ENCODE data around the gene ASIP.
"Not testable (repeated sequence)": the region's sequence is repeated elsewhere in the genome, so short reads cannot be mapped to it uniquely, and the experiment has no call there.

The ASIP gene

GRCh38 chr20:34242015-34242414 lies 792 bp downstream of the ASIP start:
- H3K4me1 ChIP-seq (ENCODE audit: control insufficient read depth, insufficient read depth, low read length); H3K36me3 ChIP-seq (ENCODE audit: control insufficient read depth, insufficient read depth, low read length); H3K9ac ChIP-seq (ENCODE audit: low read length); H3K4me3 ChIP-seq (ENCODE audit: low read depth, low read length); H3K9me3 ChIP-seq (ENCODE audit: control insufficient read depth, insufficient read depth, low read depth, low read length); H3K27ac ChIP-seq (ENCODE audit: low read depth, low read length); H3K27me3 ChIP-seq (ENCODE audit: control insufficient read depth, insufficient read depth, low read length): not testable (repeated sequence)

- no peak overlapping the region for H3K27ac ChIP-seq (ENCODE audit: low read depth, low read length)
- no peak overlapping the region for H3K4me3 ChIP-seq (ENCODE audit: low read depth, low read length)
- H3K9ac ChIP-seq (ENCODE audit: low read length), result no peak overlapping the region
- H3K4me1 ChIP-seq (ENCODE audit: control insufficient read depth, insufficient read depth, low read length), result no peaks in the 10 kb centered on the region
- peaks cover 4% of the 10 kb centered on the region; the same call in 1 of the 2 replicates for H3K9me3 ChIP-seq (ENCODE audit: control insufficient read depth, insufficient read depth, low read depth, low read length)
- H3K27me3 ChIP-seq (ENCODE audit: control insufficient read depth, insufficient read depth, low read length), result no peaks in the 10 kb centered on the region
- H3K36me3 ChIP-seq (ENCODE audit: control insufficient read depth, insufficient read depth, low read length), result no peaks in the 10 kb centered on the region
Observed at GRCh38 chr20:34242879-34243278, 1.7 kb downstream of the ASIP start.

GRCh38 chr20:34243377-34243776 lies 2.2 kb downstream of the ASIP start:
- H3K4me1 ChIP-seq (ENCODE audit: control insufficient read depth, insufficient read depth, low read length), result no peaks in the 10 kb centered on the region
- no peaks in the 10 kb centered on the region for H3K27me3 ChIP-seq (ENCODE audit: control insufficient read depth, insufficient read depth, low read length)
- H3K27ac ChIP-seq (ENCODE audit: low read depth, low read length), result no peak overlapping the region
- H3K36me3 ChIP-seq (ENCODE audit: control insufficient read depth, insufficient read depth, low read length), result no peaks in the 10 kb centered on the region
- H3K9me3 ChIP-seq (ENCODE audit: control insufficient read depth, insufficient read depth, low read depth, low read length), result no peaks in the 10 kb centered on the region
- H3K4me3 ChIP-seq (ENCODE audit: low read depth, low read length), result no peak overlapping the region
- H3K9ac ChIP-seq (ENCODE audit: low read length), result no peak overlapping the region

GRCh38 chr20:34246126-34246626 lies 5.0 kb downstream of the ASIP start:
- Histone ChIP-seq H3K9ac (ENCODE audit: low read length) (no peak overlapping the region), H3K36me3 (ENCODE audit: control insufficient read depth, insufficient read depth, low read length) (no peaks in the 10 kb centered on the region), H3K27ac (ENCODE audit: low read depth, low read length) (no peak overlapping the region), H3K9me3 (ENCODE audit: control insufficient read depth, insufficient read depth, low read depth, low read length) (no peaks in the 10 kb centered on the region), H3K27me3 (ENCODE audit: control insufficient read depth, insufficient read depth, low read length) (no peaks in the 10 kb centered on the region), H3K4me3 (ENCODE audit: low read depth, low read length) (no peak overlapping the region), H3K4me1 (ENCODE audit: control insufficient read depth, insufficient read depth, low read length) (no peaks in the 10 kb centered on the region)

- Histone ChIP-seq H3K27me3 (ENCODE audit: control insufficient read depth, insufficient read depth, low read length) (no peaks in the 10 kb centered on the region), H3K9ac (ENCODE audit: low read length) (no peak overlapping the region), H3K36me3 (ENCODE audit: control insufficient read depth, insufficient read depth, low read length) (no peaks in the 10 kb centered on the region), H3K9me3 (ENCODE audit: control insufficient read depth, insufficient read depth, low read depth, low read length) (no peaks in the 10 kb centered on the region; the same call in 1 of the 2 replicates), H3K27ac (ENCODE audit: low read depth, low read length) (no peak overlapping the region), H3K4me3 (ENCODE audit: low read depth, low read length) (no peak overlapping the region), H3K4me1 (ENCODE audit: control insufficient read depth, insufficient read depth, low read length) (no peaks in the 10 kb centered on the region)
Observed at GRCh38 chr20:34249291-34249690, 8.1 kb downstream of the ASIP start.

GRCh38 chr20:34250005-34250404 lies 8.8 kb downstream of the ASIP start:
- Histone ChIP-seq H3K4me1 (ENCODE audit: control insufficient read depth, insufficient read depth, low read length) (no peaks in the 10 kb centered on the region), H3K9me3 (ENCODE audit: control insufficient read depth, insufficient read depth, low read depth, low read length) (no peaks in the 10 kb centered on the region; the same call in 1 of the 2 replicates), H3K4me3 (ENCODE audit: low read depth, low read length) (no peak overlapping the region), H3K27me3 (ENCODE audit: control insufficient read depth, insufficient read depth, low read length) (no peaks in the 10 kb centered on the region), H3K36me3 (ENCODE audit: control insufficient read depth, insufficient read depth, low read length) (no peaks in the 10 kb centered on the region), H3K9ac (ENCODE audit: low read length) (no peak overlapping the region), H3K27ac (ENCODE audit: low read depth, low read length) (no peak overlapping the region)

- Histone ChIP-seq H3K9me3 (ENCODE audit: control insufficient read depth, insufficient read depth, low read depth, low read length) (no peaks in the 10 kb centered on the region; the same call in 1 of the 2 replicates), H3K27ac (ENCODE audit: low read depth, low read length) (no peak overlapping the region), H3K27me3 (ENCODE audit: control insufficient read depth, insufficient read depth, low read length) (no peaks in the 10 kb centered on the region), H3K4me3 (ENCODE audit: low read depth, low read length) (no peak overlapping the region), H3K4me1 (ENCODE audit: control insufficient read depth, insufficient read depth, low read length) (no peaks in the 10 kb centered on the region), H3K9ac (ENCODE audit: low read length) (no peak overlapping the region), H3K36me3 (ENCODE audit: control insufficient read depth, insufficient read depth, low read length) (no peaks in the 10 kb centered on the region)
Observed at GRCh38 chr20:34251619-34252018, 10.4 kb downstream of the ASIP start.

- H3K9ac ChIP-seq (ENCODE audit: low read length); H3K4me1 ChIP-seq (ENCODE audit: control insufficient read depth, insufficient read depth, low read length); H3K4me3 ChIP-seq (ENCODE audit: low read depth, low read length); H3K27ac ChIP-seq (ENCODE audit: low read depth, low read length); H3K27me3 ChIP-seq (ENCODE audit: control insufficient read depth, insufficient read depth, low read length); H3K9me3 ChIP-seq (ENCODE audit: control insufficient read depth, insufficient read depth, low read depth, low read length); H3K36me3 ChIP-seq (ENCODE audit: control insufficient read depth, insufficient read depth, low read length): not testable (repeated sequence)
Observed at GRCh38 chr20:34252431-34253086, 11.3 kb downstream of the ASIP start.

GRCh38 chr20:34254979-34255378 lies 13.8 kb downstream of the ASIP start:
- no peak overlapping the region for H3K27ac ChIP-seq (ENCODE audit: low read depth, low read length)

GRCh38 chr20:34256629-34257124 lies 15.5 kb downstream of the ASIP start:
- Histone ChIP-seq H3K9ac (ENCODE audit: low read length) (no peak overlapping the region), H3K36me3 (ENCODE audit: control insufficient read depth, insufficient read depth, low read length) (no peaks in the 10 kb centered on the region), H3K27ac (ENCODE audit: low read depth, low read length) (no peak overlapping the region; the same call in 1 of the 2 replicates), H3K4me3 (ENCODE audit: low read depth, low read length) (no peak overlapping the region), H3K9me3 (ENCODE audit: control insufficient read depth, insufficient read depth, low read depth, low read length) (no peaks in the 10 kb centered on the region; the same call in 1 of the 2 replicates), H3K4me1 (ENCODE audit: control insufficient read depth, insufficient read depth, low read length) (no peaks in the 10 kb centered on the region), H3K27me3 (ENCODE audit: control insufficient read depth, insufficient read depth, low read length) (no peaks in the 10 kb centered on the region)

More at GRCh38 chr20:34254979-34255378, 13.8 kb downstream of the ASIP start:
- no peaks in the 10 kb centered on the region for H3K27me3 ChIP-seq (ENCODE audit: control insufficient read depth, insufficient read depth, low read length)
- H3K9me3 ChIP-seq (ENCODE audit: control insufficient read depth, insufficient read depth, low read depth, low read length), result no peaks in the 10 kb centered on the region; the same call in 1 of the 2 replicates
- H3K36me3 ChIP-seq (ENCODE audit: control insufficient read depth, insufficient read depth, low read length), result no peaks in the 10 kb centered on the region
- no peaks in the 10 kb centered on the region for H3K4me1 ChIP-seq (ENCODE audit: control insufficient read depth, insufficient read depth, low read length)
- no peak overlapping the region for H3K9ac ChIP-seq (ENCODE audit: low read length)
- H3K4me3 ChIP-seq (ENCODE audit: low read depth, low read length), result no peak overlapping the region

- H3K9me3 ChIP-seq (ENCODE audit: control insufficient read depth, insufficient read depth, low read depth, low read length), result no peaks in the 10 kb centered on the region
- no peak overlapping the region for H3K9ac ChIP-seq (ENCODE audit: low read length)
- no peaks in the 10 kb centered on the region for H3K27me3 ChIP-seq (ENCODE audit: control insufficient read depth, insufficient read depth, low read length)
- no peak overlapping the region for H3K27ac ChIP-seq (ENCODE audit: low read depth, low read length)
- no peak overlapping the region for H3K4me3 ChIP-seq (ENCODE audit: low read depth, low read length)
- H3K36me3 ChIP-seq (ENCODE audit: control insufficient read depth, insufficient read depth, low read length), result no peaks in the 10 kb centered on the region
- H3K4me1 ChIP-seq (ENCODE audit: control insufficient read depth, insufficient read depth, low read length), result peaks cover 5% of the 10 kb centered on the region; the same call in 1 of the 2 replicates
Observed at GRCh38 chr20:34260208-34260942, 19.2 kb downstream of the ASIP start.

All from HUES6 (cell line).